Measurements from ENCODE around the gene LTBP1. TPM values are rescaled to one million over a fixed set of nuclear protein-coding genes. Genes with fewer than 3 reads are reported as not detected.

The LTBP1 gene
- total and polyA plus RNA-seq, 10 of the 15 experiments (the other 5 are each of a cell fraction or from before 2014, with no cell fraction given) = 0.01 to 0.28 (median 0.12) TPM; not detected in 2

DNA sequence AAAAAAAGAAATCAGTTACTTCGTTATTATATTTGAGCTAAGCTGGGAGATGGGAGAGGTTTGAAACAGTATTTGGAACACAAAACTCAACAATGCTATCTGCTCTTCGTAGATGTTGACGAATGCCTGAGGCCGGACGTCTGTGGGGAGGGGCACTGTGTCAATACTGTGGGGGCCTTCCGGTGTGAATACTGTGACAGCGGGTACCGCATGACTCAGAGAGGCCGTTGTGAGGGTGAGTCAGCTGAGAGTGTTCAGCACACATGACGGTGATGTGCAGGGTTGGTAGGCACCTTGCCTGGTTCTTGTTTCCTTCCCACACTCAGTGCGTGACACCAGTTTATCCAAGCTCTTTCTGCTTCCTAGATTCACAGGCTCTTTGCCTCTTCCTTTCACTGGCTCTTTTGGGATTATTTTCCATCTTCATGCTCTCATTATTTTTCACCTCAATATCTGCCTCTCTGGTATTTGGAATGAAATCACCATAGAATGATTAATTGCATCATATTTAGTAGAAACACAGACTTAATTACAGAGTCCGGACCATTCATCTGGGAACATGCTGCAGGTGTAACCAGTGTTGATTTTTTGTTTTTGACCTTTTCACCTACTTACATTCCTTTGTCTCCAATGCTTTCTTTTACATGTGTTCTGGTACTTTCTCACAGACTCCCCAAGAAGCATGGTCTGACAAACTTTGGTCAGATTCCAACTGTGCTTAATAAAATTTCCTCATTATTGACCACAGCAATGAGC, 329.1 kb downstream of the LTBP1 start:
- RAD21 ChIA-PET (ENCODE audit: unreplicated experiment) = no interaction called here
- H3K27me3 ChIP-seq (replicated peaks in 1 of 2; ENCODE audit: control insufficient read depth in 2 of 2, insufficient read depth in 2 of 2, low read length in 1 of 2) = 0 out of 4 replicates have a peak, but pooled peaks cover 0 to 2% of the 10 kb centered on the region in 2 experiments
- BruUV-seq (replicated peaks) = no TSS peak
- TF ChIP-seq CREB1 (IDR thresholded peaks at IDR 0.05; ENCODE audit: low read depth) (no peak), YBX1 (IDR thresholded peaks at IDR 0.05) (no peak), NR2F1 (conservative IDR thresholded peaks at IDR 0.05) (no peak), NBN (IDR thresholded peaks at IDR 0.05) (no peak), SMAD5 (IDR thresholded peaks at IDR 0.05; ENCODE audit: low read depth) (no peak), IRF3 (IDR thresholded peaks at IDR 0.05) (no peak), MEF2B (IDR thresholded peaks at IDR 0.05; ENCODE audit: partially characterized antibody, poor library complexity, severe bottlenecking) (no peak), MYB (IDR thresholded peaks at IDR 0.05; ENCODE audit: borderline replicate concordance, low read depth, low read length) (no peak), KDM1A (IDR thresholded peaks at IDR 0.05; ENCODE audit: borderline replicate concordance) (no peak), HDGF (IDR thresholded peaks at IDR 0.05) (no peak), KLF5 (IDR thresholded peaks at IDR 0.05; ENCODE audit: partially characterized antibody) (no peak), SIX5 (IDR thresholded peaks at IDR 0.05; ENCODE audit: low read depth, low read length, severe bottlenecking) (no peak), CBX5 (IDR thresholded peaks at IDR 0.05; ENCODE audit: low read depth) (no peak), HDAC6 (IDR thresholded peaks at IDR 0.05; ENCODE audit: unreplicated experiment) (no peak), BRCA1 (IDR thresholded peaks at IDR 0.05; ENCODE audit: low read depth, low read length) (no peak), EED (IDR thresholded peaks at IDR 0.05; ENCODE audit: low read depth) (no peak), ZNF207 (IDR thresholded peaks at IDR 0.05; ENCODE audit: borderline replicate concordance) (no peak)
- TF ChIP-seq, protein P1, sequence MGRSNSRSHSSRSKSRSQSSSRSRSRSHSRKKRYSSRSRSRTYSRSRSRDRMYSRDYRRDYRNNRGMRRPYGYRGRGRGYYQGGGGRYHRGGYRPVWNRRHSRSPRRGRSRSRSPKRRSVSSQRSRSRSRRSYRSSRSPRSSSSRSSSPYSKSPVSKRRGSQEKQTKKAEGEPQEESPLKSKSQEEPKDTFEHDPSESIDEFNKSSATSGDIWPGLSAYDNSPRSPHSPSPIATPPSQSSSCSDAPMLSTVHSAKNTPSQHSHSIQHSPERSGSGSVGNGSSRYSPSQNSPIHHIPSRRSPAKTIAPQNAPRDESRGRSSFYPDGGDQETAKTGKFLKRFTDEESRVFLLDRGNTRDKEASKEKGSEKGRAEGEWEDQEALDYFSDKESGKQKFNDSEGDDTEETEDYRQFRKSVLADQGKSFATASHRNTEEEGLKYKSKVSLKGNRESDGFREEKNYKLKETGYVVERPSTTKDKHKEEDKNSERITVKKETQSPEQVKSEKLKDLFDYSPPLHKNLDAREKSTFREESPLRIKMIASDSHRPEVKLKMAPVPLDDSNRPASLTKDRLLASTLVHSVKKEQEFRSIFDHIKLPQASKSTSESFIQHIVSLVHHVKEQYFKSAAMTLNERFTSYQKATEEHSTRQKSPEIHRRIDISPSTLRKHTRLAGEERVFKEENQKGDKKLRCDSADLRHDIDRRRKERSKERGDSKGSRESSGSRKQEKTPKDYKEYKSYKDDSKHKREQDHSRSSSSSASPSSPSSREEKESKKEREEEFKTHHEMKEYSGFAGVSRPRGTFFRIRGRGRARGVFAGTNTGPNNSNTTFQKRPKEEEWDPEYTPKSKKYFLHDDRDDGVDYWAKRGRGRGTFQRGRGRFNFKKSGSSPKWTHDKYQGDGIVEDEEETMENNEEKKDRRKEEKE (IDR thresholded peaks at IDR 0.05) = no peak
- TF ChIP-seq, protein P2, sequence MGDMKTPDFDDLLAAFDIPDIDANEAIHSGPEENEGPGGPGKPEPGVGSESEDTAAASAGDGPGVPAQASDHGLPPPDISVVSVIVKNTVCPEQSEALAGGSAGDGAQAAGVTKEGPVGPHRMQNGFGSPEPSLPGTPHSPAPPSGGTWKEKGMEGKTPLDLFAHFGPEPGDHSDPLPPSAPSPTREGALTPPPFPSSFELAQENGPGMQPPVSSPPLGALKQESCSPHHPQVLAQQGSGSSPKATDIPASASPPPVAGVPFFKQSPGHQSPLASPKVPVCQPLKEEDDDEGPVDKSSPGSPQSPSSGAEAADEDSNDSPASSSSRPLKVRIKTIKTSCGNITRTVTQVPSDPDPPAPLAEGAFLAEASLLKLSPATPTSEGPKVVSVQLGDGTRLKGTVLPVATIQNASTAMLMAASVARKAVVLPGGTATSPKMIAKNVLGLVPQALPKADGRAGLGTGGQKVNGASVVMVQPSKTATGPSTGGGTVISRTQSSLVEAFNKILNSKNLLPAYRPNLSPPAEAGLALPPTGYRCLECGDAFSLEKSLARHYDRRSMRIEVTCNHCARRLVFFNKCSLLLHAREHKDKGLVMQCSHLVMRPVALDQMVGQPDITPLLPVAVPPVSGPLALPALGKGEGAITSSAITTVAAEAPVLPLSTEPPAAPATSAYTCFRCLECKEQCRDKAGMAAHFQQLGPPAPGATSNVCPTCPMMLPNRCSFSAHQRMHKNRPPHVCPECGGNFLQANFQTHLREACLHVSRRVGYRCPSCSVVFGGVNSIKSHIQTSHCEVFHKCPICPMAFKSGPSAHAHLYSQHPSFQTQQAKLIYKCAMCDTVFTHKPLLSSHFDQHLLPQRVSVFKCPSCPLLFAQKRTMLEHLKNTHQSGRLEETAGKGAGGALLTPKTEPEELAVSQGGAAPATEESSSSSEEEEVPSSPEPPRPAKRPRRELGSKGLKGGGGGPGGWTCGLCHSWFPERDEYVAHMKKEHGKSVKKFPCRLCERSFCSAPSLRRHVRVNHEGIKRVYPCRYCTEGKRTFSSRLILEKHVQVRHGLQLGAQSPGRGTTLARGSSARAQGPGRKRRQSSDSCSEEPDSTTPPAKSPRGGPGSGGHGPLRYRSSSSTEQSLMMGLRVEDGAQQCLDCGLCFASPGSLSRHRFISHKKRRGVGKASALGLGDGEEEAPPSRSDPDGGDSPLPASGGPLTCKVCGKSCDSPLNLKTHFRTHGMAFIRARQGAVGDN (IDR thresholded peaks at IDR 0.05) = no peak

More for the DNA sequence above, 329.1 kb downstream of the LTBP1 start:
- Histone ChIP-seq H3K9me3 (replicated peaks; ENCODE audit: control insufficient read depth, insufficient read depth, low read length) (no peaks in the 10 kb centered on the region), H3K4me3 (no peak overlapping the region), H3K4me2 (ENCODE audit: control insufficient read depth, insufficient read depth) (no peak overlapping the region), H3K4me1 (ENCODE audit: control insufficient read depth, insufficient read depth, low read length) (peaks cover 10% of the 10 kb centered on the region), H3K79me2 (ENCODE audit: control insufficient read depth, insufficient read depth, low read length) (no peaks in the 10 kb centered on the region), H3K27ac (ENCODE audit: control insufficient read depth, insufficient read depth) (no peak overlapping the region), H4K20me1 (ENCODE audit: control insufficient read depth, insufficient read depth) (no peaks in the 10 kb centered on the region), H3K36me3 (ENCODE audit: control insufficient read depth in 2 of 2, insufficient read depth in 2 of 2, low read length in 1 of 2) (no peaks in the 10 kb centered on the region), H2AFZ (ENCODE audit: control insufficient read depth, low read depth, low read length) (no peak overlapping the region), H3K9ac (ENCODE audit: control insufficient read depth, insufficient read depth, low read length) (no peak overlapping the region)
- ChIA-PET CTCF (no interaction called here), SMC1A (ENCODE audit: uncharacterized antibody, unreplicated experiment) (no interaction called here), POLR2A (no interaction called here)
- in situ Hi-C loops (cut with MboI) (no loop called here), intact Hi-C loops (cut with micrococcal nuclease; ENCODE audit: unreplicated experiment) (loop anchor here (10.0 kb wide), 1 partner anchor 309 kb away; no protein-coding TSS in a partner anchor)
- 67% methylated on average over 12 of the region's 12 CpGs for WGBS (ENCODE audit: insufficient coverage, insufficient replicate concordance, low lambda C conversion rate, missing lambda C conversion rate)
- ATAC-seq (no peak), DNase-seq (ENCODE audit: low read depth, low spot score) (no peak), FAIRE-seq (no peak)

Data from GM12878 (cell line).